DND-41 (cell line): Measurements from ENCODE around the gene LRRC58.

ENCODE experiments used
- EZH2 ChIP-seq: IDR thresholded peaks from 3 replicates; pipeline ENCODE4 v1.6.1; 2012; ENCODE audit warnings: borderline replicate concordance, low read depth, mild to moderate bottlenecking, moderate library complexity, low read length, inconsistent platforms; ENCODE audit not compliant: severe bottlenecking
- TF ChIP-seq, protein P1 (sequence below): IDR thresholded peaks from 2 replicates; pipeline ENCODE4 v1.5.1; 2012; ENCODE audit warnings: borderline replicate concordance, low read length, moderate library complexity, mild to moderate bottlenecking; ENCODE audit not compliant: poor library complexity, severe bottlenecking; ENCODE audit errors: extremely low read depth

DNA sequence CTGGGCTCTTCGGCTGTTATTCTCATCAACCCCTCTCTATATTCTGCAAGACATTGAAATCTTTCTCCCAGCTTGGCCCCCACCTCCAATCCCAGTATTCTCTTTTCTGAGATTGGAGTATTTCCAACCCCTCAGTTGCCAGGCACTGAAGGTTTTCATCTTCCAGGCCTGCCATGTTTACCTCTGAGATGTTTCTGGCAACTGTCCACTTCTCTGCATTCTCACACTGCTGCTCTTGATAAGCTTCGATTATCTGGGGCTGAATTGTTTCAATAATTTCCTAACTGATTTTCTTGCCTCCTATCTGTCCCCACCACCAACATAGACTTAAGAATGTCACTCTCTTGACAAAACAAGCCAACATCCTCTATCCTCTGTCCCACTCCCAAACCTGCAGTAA lies 62.7 kb downstream of the LRRC58 start:
- TF ChIP-seq, protein P1, sequence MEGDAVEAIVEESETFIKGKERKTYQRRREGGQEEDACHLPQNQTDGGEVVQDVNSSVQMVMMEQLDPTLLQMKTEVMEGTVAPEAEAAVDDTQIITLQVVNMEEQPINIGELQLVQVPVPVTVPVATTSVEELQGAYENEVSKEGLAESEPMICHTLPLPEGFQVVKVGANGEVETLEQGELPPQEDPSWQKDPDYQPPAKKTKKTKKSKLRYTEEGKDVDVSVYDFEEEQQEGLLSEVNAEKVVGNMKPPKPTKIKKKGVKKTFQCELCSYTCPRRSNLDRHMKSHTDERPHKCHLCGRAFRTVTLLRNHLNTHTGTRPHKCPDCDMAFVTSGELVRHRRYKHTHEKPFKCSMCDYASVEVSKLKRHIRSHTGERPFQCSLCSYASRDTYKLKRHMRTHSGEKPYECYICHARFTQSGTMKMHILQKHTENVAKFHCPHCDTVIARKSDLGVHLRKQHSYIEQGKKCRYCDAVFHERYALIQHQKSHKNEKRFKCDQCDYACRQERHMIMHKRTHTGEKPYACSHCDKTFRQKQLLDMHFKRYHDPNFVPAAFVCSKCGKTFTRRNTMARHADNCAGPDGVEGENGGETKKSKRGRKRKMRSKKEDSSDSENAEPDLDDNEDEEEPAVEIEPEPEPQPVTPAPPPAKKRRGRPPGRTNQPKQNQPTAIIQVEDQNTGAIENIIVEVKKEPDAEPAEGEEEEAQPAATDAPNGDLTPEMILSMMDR: no peak
- no peak for TF ChIP-seq EZH2
